Psoas muscle (tissue), 8 donors: ENCODE results near the gene RAI1. TPM values are rescaled to one million over a fixed set of nuclear protein-coding genes. Genes with fewer than 3 reads are reported as not detected.

Experiments used
- ATAC-seq, 4 donors: fragments of 200-7000 bp; cut with Tn5 transposase; one replicate each; pipeline ENCODE4 v1.9.1; 2020; ENCODE audit warnings: moderate library complexity in 3 of 4, mild to moderate bottlenecking in 2 of 4
- DNase-seq, 2 donors: peaks; one replicate each; pipeline ENCODE4 v3.0.0-alpha.2; 2020
- H3K27ac ChIP-seq: fragments of 200-600 bp; one replicate; pipeline ENCODE4 v1.8.0; 2022
- H3K27me3 ChIP-seq, 3 donors: fragments of 200-600 bp in 1 of 3; one replicate each; pipeline versions ENCODE4 v1.6.1 to v1.8.0; 2013 to 2022; ENCODE audit warnings: low read length in 2 of 3, mild to moderate bottlenecking in 2 of 3, moderate library complexity in 1 of 3; ENCODE audit not compliant: insufficient read depth in 3 of 3
- H3K36me3 ChIP-seq, 2 donors: fragments of 200-600 bp in 1 of 2; one replicate each; pipeline versions ENCODE4 v1.6.1 to v1.8.0; 2013 to 2022; ENCODE audit warnings: low read depth in 1 of 2, mild to moderate bottlenecking in 1 of 2, moderate library complexity in 1 of 2; ENCODE audit not compliant: insufficient read depth in 1 of 2
- H3K4me1 ChIP-seq: fragments of 200-600 bp; one replicate; pipeline ENCODE4 v1.8.0; 2022
- H3K4me3 ChIP-seq: fragments of 200-600 bp; one replicate; pipeline ENCODE4 v1.8.0; 2022; ENCODE audit warnings: mild to moderate bottlenecking
- H3K9me3 ChIP-seq: fragments of 200-600 bp; one replicate; pipeline ENCODE4 v1.8.0; 2022
- WGBS, 3 donors: extraction: QIAGEN DNeasy Blood & Tissue Kit; methylation state at CpG; one replicate each; pipeline versions ENCODE4 v1.1.6 to v1.1.7; 2013; 5-methylcytosine and 5-hydroxymethylcytosine counted together
- intact Hi-C, 2 donors: fragments of 100-400 bp; cut with DNase I; formaldehyde crosslinking; loops; one replicate each; pipeline versions ENCODE4 v1.11.0 to v1.14.2; 2022
- polyA plus RNA-seq, 3 donors: library from polyadenylated mRNA; stranded (reverse); fragments of 200-250 nt; gene quantifications; one replicate each; pipeline ENCODE4 v1.2.3, GENCODE V29; 2013
- total RNA-seq, 4 donors: library from RNA; stranded (reverse); fragmentation: NEBNext Ultra II Directional in 2 of 4; extraction: Animal tissue kit (Norgen Biotek cat#: 25700) in 2 of 4; gene quantifications; one replicate each; pipeline versions ENCODE4 v1.2.1 to v1.2.4, GENCODE V29; 2021 to 2023
- TF ChIP-seq, protein P1 (sequence below): fragments of 200-600 bp; IDR thresholded peaks from one replicate; pipeline ENCODE4 v1.8.0; 2022; ENCODE audit warnings: antibody characterized with exemption
- donor health status: healthy with polysubstance abuse.
- donor health status: DM: no; HTN: no; CAD: no; lungs with moderate emphysema.
- donor health status: Bipolar disorder and iron deficiency.
- donor health status: healthy.
- donor health status: DM: yes; HTN: yes; CAD: no.
- donor health status: DM: no; HTN: no; CAD: no.
- donor health status: DM: no; HTN: no; CAD: no.
- donor health status: DM: yes; HTN: yes; CAD: no.

RAI1 gene
- total and polyA plus RNA-seq, 7 donors = 4.0 to 9.0 (median 7.1) TPM

DNA sequence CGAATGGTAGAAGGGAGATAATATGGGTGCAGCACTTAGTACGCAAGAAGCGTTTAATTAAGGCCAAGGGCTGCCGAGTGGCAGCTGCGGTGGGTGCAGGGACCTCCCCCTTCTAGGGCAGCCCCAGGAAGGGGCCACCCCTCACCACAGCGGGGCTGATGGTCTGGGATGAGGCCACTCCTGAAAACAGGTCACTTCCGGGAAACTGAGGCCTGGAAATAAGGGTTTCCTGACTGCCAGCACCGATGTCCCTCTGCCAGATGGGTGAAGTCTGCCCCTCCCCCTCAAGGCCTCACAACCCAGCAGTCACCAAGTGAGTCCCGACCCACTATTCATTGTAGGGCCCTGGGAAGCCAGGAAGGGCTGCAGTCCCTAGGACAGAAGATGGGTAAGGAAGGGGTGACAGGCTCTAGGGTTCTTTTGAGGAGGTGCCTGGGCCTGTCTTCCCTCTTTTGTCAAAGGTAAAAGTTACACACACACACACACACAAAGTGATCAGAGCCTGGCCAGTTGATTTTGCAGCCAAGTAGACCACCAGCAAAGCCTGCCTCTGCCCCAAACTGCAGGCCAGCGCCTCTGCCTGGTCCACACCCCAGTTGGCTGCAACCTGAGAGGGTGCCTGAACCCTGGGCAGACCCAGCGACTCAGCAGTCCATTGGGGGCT lies 143.0 kb downstream of the RAI1 start:
- DNase-seq = no peak
- intact Hi-C loops = loop anchor here in 1 of 2 donors (2.0 kb wide), 1 partner anchor 17 kb away; no protein-coding TSS in a partner anchor
- TF ChIP-seq, protein P1, sequence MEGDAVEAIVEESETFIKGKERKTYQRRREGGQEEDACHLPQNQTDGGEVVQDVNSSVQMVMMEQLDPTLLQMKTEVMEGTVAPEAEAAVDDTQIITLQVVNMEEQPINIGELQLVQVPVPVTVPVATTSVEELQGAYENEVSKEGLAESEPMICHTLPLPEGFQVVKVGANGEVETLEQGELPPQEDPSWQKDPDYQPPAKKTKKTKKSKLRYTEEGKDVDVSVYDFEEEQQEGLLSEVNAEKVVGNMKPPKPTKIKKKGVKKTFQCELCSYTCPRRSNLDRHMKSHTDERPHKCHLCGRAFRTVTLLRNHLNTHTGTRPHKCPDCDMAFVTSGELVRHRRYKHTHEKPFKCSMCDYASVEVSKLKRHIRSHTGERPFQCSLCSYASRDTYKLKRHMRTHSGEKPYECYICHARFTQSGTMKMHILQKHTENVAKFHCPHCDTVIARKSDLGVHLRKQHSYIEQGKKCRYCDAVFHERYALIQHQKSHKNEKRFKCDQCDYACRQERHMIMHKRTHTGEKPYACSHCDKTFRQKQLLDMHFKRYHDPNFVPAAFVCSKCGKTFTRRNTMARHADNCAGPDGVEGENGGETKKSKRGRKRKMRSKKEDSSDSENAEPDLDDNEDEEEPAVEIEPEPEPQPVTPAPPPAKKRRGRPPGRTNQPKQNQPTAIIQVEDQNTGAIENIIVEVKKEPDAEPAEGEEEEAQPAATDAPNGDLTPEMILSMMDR = no peak
- Histone ChIP-seq H3K9me3 (no peaks in the 10 kb centered on the region), H3K27me3 (no peaks in the 10 kb centered on the region), H3K4me1 (peaks cover 68% of the 10 kb centered on the region), H3K4me3 (peak overlapping the region; percentile 74), H3K27ac (peak overlapping the region; percentile 92), H3K36me3 (peaks cover 0 to 12% of the 10 kb centered on the region in 2 donors)
- WGBS, 3 donors = 11 to 18% (median 13%) methylated on average over 11 of the region's 11 CpGs
- ATAC-seq = peak in 3 of 4 donors; percentile 6 to 28 (median 15)

DNA sequence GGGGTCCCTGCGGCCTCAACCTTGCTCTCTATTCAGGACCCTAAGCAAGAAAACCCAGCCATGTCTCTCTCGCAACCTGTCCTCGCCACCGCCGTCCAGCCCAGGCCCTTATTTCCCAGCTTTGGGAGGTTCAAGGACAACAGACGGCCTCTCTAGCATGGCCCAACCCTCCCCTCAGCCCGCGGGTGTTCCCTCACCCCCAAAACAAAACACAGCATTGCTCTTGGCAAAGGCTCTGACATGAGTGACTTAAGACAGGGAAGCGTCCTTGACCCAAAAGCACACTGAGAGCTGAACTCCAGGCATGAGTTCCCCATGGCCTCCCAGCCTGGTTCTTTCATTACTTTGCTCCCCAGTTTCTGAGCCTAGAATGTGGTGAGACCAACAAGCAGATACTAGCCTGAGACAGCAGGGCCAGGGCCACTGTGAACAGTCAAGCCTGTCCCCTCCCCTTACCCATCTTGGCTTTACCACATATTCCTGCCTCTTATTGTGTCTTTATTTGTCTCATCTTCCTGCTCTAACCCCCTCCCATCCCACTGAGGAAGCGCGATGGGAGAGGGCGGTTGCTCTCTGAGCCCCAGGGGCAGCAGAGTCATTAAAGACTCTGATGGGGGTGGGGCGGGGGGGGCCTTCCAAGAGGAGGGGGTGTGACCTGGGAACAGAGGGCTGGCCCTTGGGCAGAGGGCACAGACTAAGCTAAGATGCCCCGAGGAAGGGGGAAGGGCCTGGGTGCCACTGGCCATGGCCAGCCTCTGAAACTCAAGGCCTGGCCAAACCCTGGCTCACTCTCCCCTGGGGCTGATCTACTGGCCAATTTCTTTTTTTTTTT lies 143.7 kb downstream of the RAI1 start:
- H3K9me3 ChIP-seq = no peaks in the 10 kb centered on the region
- H3K36me3 ChIP-seq = peaks cover 0 to 4% of the 10 kb centered on the region in 2 donors
- H3K27ac ChIP-seq = peak overlapping the region; percentile 92
- H3K4me3 ChIP-seq = peak overlapping the region; percentile 74
- DNase-seq (peak in 1 of 2 donors; percentile 81), ATAC-seq (peak in 1 of 4 donors; percentile 3)
- peaks cover 68% of the 10 kb centered on the region for H3K4me1 ChIP-seq
- 35 to 48% (median 36%) methylated on average over 14 of the region's 14 CpGs for WGBS, 3 donors
- H3K27me3 ChIP-seq = no peaks in the 10 kb centered on the region
- TF ChIP-seq, protein P1 = no peak
- intact Hi-C loops = loop anchor here in 1 of 2 donors (2.0 kb wide), 1 partner anchor 16 kb away; no protein-coding TSS in a partner anchor

DNA sequence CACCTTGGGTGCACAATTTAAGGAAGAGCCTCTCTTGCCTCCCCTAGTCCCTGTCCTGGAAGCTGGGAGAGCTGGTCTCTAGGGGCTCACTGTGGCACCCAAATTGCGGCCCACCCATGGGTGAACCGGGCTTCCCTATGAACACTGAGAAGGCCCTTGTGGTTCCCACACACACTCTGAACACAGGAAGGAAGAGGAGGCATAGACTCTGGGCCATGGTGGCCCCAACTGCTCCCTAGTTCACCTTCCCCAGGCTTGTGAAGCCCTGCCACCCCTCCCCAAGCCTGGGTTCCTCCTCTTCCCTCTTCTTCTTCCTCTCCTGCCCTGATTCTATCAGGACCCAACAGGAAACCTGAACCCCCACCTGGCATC lies 145.1 kb downstream of the RAI1 start:
- no peak for ATAC-seq

DNA sequence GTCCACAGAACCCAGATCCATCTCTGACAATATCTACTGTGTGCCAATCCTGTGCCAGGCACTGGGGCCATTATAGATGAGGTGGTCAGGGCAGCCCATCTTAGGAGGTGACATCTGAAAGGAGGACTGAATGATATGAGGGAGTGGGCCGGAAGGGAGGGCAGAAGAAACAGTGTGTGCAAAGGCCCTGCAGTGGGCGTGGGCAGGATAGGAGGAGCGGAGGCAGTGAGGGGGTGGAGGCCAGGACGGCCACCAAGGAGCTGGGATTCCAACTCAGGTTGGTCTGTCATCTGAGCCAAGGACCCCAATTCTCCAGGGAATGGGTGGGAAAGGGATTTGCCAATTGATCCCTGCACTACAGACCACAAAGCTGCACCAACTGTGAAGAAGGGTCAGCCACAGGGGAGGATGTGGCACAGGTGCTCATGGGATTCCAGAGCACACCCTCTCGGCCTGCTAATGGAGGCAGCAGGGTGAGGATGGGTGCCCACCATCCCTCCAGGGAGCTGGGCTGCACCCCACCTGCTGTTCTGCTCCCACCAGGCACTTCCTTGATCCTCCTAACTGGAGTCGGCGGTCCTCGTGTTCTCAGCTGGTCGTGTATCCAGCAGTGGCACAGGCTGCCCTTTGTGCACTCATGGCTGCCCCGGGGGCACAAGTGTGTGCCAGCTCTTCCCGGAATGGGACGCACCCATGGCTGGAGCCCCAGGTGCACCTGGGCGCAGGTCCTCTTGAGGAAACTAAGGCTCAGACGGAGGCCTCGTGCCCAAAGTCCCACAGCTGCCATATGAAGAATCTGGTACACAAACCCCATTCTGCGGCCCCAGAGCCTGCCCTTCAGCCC lies 145.9 kb downstream of the RAI1 start:
- WGBS, 3 donors = 84 to 91% (median 86%) methylated on average over 16 of the region's 16 CpGs
- H3K27ac ChIP-seq = peak overlapping the region; percentile 92
- TF ChIP-seq, protein P1 = no peak
- intact Hi-C loops = no loop called here
- H3K36me3 ChIP-seq = no peaks in the 10 kb centered on the region
- ATAC-seq (no peak), DNase-seq (no peak)
- H3K27me3 ChIP-seq = no peaks in the 10 kb centered on the region
- H3K4me1 ChIP-seq = peaks cover 60% of the 10 kb centered on the region
- H3K9me3 ChIP-seq = no peaks in the 10 kb centered on the region
- H3K4me3 ChIP-seq = no peak overlapping the region

More for the DNA sequence above, 145.1 kb downstream of the RAI1 start:
- WGBS, 3 donors = 75 to 90% (median 85%) methylated on average over 2 of the region's 2 CpGs
- Histone ChIP-seq H3K4me1 (peaks cover 63% of the 10 kb centered on the region), H3K36me3 (no peaks in the 10 kb centered on the region), H3K4me3 (no peak overlapping the region), H3K27me3 (no peaks in the 10 kb centered on the region), H3K9me3 (no peaks in the 10 kb centered on the region), H3K27ac (peak overlapping the region; percentile 92)
- intact Hi-C loops = no loop called here
- TF ChIP-seq, protein P1 = no peak
- DNase-seq = no peak
